Measurements from ENCODE around the gene PDZD2. TPM values are rescaled to one million over a fixed set of nuclear protein-coding genes. Genes with fewer than 3 reads are reported as not detected.
"Not testable (repeated sequence)": the region's sequence is repeated elsewhere in the genome, so short reads cannot be mapped to it uniquely, and the experiment has no call there.

PDZD2 gene
- total and polyA plus RNA-seq, 2 experiments from 2014 or later = 8.3 to 16.9 TPM

DNA sequence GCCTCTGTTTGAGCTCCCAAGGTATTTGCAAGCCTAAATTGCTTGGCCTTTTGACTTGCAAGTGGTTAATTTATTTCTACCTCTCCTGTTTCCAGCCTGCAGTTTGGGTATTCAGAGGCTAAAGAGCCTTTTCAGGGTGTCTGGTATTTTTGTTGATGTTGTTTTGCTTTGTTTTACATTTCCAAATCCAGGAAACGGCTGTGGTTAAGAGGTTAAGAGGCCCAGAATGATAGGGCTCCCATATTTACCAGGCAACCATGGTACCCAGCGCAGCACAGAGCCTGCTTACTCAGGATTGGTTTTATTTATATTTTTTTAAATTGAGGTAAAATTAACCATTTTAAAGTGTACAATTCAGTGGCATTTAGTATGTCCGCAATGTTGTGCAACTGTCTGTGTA lies 92.1 kb downstream of the PDZD2 start:
- H3K79me2 ChIP-seq (replicated peaks; ENCODE audit: insufficient read depth) = no peaks in the 10 kb centered on the region
- no peaks in the 10 kb centered on the region for H3K9me3 Mint-ChIP-seq

DNA sequence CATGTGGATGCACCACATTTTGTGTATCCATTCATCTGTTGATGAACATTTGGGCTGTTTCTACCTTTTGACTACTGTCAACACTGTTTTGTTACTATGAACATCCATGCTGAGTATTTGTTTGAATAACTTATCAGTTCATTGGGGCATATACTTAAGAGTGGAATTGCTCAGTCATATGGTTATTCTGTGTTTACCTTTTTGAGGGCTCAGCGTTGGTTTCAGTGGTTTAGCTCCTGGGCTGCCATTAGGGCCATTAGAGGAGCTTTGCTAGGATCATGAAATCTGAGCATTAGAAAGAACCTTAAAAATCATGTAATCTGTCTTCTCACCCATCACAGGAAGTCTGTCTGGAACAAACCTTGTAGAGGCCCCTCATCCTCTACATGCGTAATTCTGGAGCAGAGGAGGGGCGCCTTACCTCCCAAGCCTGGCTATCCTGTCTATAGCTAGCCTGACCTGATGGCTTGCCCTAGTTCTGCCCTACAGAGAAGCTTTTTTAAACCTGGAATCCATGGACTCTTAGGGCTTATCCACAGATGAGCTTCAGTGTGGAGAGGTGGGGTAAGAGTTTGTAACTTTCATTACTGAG lies 92.9 kb downstream of the PDZD2 start:
- no peaks in the 10 kb centered on the region for H4K20me1 ChIP-seq (replicated peaks; ENCODE audit: insufficient read depth)
- H3K4me2 ChIP-seq = peak overlapping the region; percentile 0; the same call in 1 of the 2 replicates
- Mint-ChIP-seq H3K4me3 (no peak overlapping the region), H3K36me3 (ENCODE audit: low read depth) (no peaks in the 10 kb centered on the region), H3K4me1 (peaks cover 43% of the 10 kb centered on the region), H3K27me3 (ENCODE audit: insufficient read depth, low read depth, poor library complexity) (peaks cover 6% of the 10 kb centered on the region), H3K9me3 (no peaks in the 10 kb centered on the region), H3K27ac (0 out of 2 replicates have a peak overlapping the region, but pooled peaks have one; percentile 29)
- 0 out of 2 replicates have a peak, but pooled peaks cover 7% of the 10 kb centered on the region for H3K9me2 ChIP-seq (ENCODE audit: insufficient read depth)
- no peak for ATAC-seq
- no peak for DNase-seq (ENCODE audit: low spot score)
- H3K79me2 ChIP-seq (replicated peaks; ENCODE audit: insufficient read depth) = no peaks in the 10 kb centered on the region
- H3F3A ChIP-seq (replicated peaks; ENCODE audit: low read depth) = no peaks in the 10 kb centered on the region
- no peak overlapping the region for H2AFZ ChIP-seq
- no peak overlapping the region for H3K4me3 ChIP-seq
- TF ChIP-seq EZH2phosphoT487 (IDR thresholded peaks at IDR 0.05; ENCODE audit: unreplicated experiment) = no peak
- no peak for TF ChIP-seq ZNF331 (CRISPR knock-in tag; IDR thresholded peaks at IDR 0.05; ENCODE audit: low read depth)
- TF ChIP-seq, protein P1, sequence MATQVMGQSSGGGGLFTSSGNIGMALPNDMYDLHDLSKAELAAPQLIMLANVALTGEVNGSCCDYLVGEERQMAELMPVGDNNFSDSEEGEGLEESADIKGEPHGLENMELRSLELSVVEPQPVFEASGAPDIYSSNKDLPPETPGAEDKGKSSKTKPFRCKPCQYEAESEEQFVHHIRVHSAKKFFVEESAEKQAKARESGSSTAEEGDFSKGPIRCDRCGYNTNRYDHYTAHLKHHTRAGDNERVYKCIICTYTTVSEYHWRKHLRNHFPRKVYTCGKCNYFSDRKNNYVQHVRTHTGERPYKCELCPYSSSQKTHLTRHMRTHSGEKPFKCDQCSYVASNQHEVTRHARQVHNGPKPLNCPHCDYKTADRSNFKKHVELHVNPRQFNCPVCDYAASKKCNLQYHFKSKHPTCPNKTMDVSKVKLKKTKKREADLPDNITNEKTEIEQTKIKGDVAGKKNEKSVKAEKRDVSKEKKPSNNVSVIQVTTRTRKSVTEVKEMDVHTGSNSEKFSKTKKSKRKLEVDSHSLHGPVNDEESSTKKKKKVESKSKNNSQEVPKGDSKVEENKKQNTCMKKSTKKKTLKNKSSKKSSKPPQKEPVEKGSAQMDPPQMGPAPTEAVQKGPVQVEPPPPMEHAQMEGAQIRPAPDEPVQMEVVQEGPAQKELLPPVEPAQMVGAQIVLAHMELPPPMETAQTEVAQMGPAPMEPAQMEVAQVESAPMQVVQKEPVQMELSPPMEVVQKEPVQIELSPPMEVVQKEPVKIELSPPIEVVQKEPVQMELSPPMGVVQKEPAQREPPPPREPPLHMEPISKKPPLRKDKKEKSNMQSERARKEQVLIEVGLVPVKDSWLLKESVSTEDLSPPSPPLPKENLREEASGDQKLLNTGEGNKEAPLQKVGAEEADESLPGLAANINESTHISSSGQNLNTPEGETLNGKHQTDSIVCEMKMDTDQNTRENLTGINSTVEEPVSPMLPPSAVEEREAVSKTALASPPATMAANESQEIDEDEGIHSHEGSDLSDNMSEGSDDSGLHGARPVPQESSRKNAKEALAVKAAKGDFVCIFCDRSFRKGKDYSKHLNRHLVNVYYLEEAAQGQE (IDR thresholded peaks at IDR 0.05; ENCODE audit: unreplicated experiment) = no peak
- peak overlapping the region; percentile 91 for H3K27ac ChIP-seq (ENCODE audit: low read depth)
- H3K4me1 ChIP-seq (ENCODE audit: insufficient read depth) = peaks cover 32% of the 10 kb centered on the region
- H3K36me3 ChIP-seq (ENCODE audit: insufficient read depth) = no peaks in the 10 kb centered on the region
- no peaks in the 10 kb centered on the region for H3K27me3 ChIP-seq (ENCODE audit: insufficient read depth)

More for the DNA sequence above, 92.1 kb downstream of the PDZD2 start:
- Histone ChIP-seq H3K36me3 (ENCODE audit: insufficient read depth) (no peaks in the 10 kb centered on the region), H2AFZ (no peak overlapping the region), H4K20me1 (replicated peaks; ENCODE audit: insufficient read depth) (no peaks in the 10 kb centered on the region), H3K27me3 (ENCODE audit: insufficient read depth) (no peaks in the 10 kb centered on the region), H3K4me3 (no peak overlapping the region), H3K4me1 (ENCODE audit: insufficient read depth) (peaks cover 32% of the 10 kb centered on the region), H3F3A (replicated peaks; ENCODE audit: low read depth) (no peaks in the 10 kb centered on the region), H3K9me2 (ENCODE audit: insufficient read depth) (0 out of 2 replicates have a peak, but pooled peaks cover 7% of the 10 kb centered on the region), H3K27ac (ENCODE audit: low read depth) (peak overlapping the region; percentile 91), H3K4me2 (peak overlapping the region; percentile 0; the same call in 1 of the 2 replicates)
- H3K4me1 Mint-ChIP-seq = peaks cover 43% of the 10 kb centered on the region
- peaks cover 6% of the 10 kb centered on the region for H3K27me3 Mint-ChIP-seq (ENCODE audit: insufficient read depth, low read depth, poor library complexity)
- DNase-seq (ENCODE audit: low spot score) (peak; percentile 73), ATAC-seq (peak; percentile 62)
- H3K4me3 Mint-ChIP-seq = peak overlapping the region; percentile 16; the same call in 1 of the 3 replicates
- TF ChIP-seq EZH2phosphoT487 (IDR thresholded peaks at IDR 0.05; ENCODE audit: unreplicated experiment) (no peak), NANOG (IDR thresholded peaks at IDR 0.05; ENCODE audit: borderline replicate concordance) (peak; percentile 88)
- peak overlapping the region; percentile 81 for H3K27ac Mint-ChIP-seq
- H3K36me3 Mint-ChIP-seq (ENCODE audit: low read depth) = no peaks in the 10 kb centered on the region

GRCh38 chr5:31732821-31733220 lies 93.9 kb downstream of the PDZD2 start:
- not testable (repeated sequence) for H3K4me2 ChIP-seq; H3K9me3 Mint-ChIP-seq; H3K79me2 ChIP-seq (replicated peaks; ENCODE audit: insufficient read depth); H3F3A ChIP-seq (replicated peaks; ENCODE audit: low read depth); H3K36me3 Mint-ChIP-seq (ENCODE audit: low read depth); H3K27ac Mint-ChIP-seq; H3K27me3 ChIP-seq (ENCODE audit: insufficient read depth); H3K27me3 Mint-ChIP-seq (ENCODE audit: insufficient read depth, low read depth, poor library complexity); H4K20me1 ChIP-seq (replicated peaks; ENCODE audit: insufficient read depth); H3K9me2 ChIP-seq (ENCODE audit: insufficient read depth); H2AFZ ChIP-seq; H3K27ac ChIP-seq (ENCODE audit: low read depth); H3K4me3 Mint-ChIP-seq; ATAC-seq; H3K36me3 ChIP-seq (ENCODE audit: insufficient read depth); DNase-seq (ENCODE audit: low spot score); H3K4me3 ChIP-seq
- H3K4me1 Mint-ChIP-seq = peaks cover 43% of the 10 kb centered on the region
- peaks cover 32% of the 10 kb centered on the region for H3K4me1 ChIP-seq (ENCODE audit: insufficient read depth)

Data from GM23338 (cell line).